HG03280 (cell line): Measurements from ENCODE around the gene ANKRD27.

Experiments used
- ATAC-seq: cut with Tn5 transposase; IDR thresholded peaks from one replicate; pipeline ENCODE4 v1.9.1; 2021; ENCODE audit warnings: mild to moderate bottlenecking, moderate library complexity; ENCODE audit not compliant: unreplicated experiment

ANKRD27 gene

DNA sequence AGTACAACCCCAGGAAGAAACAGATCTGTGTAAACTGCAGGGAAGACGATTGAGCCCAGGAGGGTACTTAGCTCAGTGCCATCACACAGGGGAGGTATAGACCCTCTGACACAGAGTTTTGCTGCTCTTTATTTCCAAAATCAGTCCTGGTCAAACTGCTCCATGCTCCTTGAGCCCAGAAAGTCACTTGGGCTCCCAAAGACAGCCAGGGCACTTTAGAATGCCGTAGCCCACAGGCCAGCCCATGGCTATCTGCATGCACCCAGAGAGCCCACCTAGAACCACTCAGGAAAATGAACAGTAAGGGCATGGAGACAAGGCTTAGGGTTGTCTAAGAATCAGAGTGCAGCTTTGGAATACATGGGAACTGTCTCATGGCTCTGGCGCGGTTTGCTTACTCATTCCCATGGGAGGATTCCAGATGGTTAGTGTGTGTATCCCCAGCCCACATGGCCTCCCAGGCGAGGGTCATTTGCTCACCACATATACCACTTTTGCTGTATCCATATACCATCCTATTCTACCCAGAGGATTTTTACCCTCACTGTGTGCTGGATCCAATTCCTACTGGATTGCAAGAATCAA lies 108.6 kb downstream of the ANKRD27 start:
- no peak for ATAC-seq

DNA sequence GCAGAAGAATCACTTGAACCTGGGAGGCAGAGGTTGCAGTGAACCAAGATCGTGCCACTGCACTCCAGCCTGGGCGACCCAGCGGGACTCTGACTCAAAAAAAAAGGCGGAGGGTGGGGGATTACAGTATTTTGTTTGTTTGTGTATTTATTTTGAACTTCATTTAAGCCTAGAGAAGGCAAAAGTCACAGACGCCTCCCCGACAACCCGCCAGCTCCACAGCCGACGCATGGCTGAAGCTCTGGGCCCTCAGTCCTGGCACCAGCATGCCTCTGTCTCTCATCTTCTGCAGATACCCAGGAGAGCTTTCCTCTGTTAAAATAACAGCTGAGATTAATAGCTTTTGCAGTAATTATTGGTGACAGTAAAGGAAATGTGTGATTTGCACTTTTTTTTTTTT lies 111.2 kb downstream of the ANKRD27 start:
- ATAC-seq = no peak

DNA sequence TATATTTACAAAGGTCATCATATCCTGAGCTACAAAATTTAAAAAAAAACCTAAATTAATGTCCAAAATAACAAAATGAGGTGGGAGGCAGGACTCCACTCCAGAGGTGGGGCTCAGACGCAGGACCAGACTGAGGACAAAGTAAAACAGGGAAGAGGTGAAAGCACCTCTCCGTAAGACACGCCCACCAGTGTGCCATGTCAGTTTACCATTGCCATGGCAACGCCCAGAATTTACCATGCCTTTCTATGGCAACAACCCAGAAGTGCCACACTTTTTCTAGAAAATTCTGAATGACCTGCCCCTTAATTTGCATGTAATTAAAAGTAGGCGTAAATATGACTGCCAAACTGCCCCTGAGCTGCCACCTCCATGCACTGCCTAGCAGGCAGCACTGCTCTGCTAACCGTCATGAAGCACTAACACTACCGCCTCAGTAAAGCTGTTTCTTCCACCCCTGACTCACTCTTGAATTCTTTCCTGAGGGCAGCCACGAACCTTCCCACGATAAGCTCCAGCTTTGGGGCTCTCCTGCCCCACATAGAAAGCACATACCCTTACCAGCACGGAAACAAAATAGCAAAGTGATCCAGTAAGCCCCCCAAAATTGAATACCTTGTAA lies 116.3 kb downstream of the ANKRD27 start:
- no peak for ATAC-seq

DNA sequence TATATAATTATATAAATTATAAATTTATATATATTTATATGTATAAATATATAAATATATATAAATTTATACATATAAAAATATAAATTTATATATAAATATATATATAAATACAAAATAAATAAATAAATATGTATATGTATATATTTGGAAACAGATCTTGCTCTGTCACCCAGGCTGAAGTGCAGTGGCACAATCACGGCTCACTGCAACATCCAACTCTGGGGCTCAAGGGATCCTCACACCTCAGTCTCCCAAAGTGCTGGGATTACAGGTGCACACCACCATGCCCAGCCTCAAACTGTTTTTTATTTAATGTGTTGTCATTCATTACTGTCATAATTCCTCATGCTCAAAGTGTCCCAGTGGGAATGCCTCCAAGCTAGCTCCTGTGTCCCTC lies 119.2 kb downstream of the ANKRD27 start:
- ATAC-seq = no peak

DNA sequence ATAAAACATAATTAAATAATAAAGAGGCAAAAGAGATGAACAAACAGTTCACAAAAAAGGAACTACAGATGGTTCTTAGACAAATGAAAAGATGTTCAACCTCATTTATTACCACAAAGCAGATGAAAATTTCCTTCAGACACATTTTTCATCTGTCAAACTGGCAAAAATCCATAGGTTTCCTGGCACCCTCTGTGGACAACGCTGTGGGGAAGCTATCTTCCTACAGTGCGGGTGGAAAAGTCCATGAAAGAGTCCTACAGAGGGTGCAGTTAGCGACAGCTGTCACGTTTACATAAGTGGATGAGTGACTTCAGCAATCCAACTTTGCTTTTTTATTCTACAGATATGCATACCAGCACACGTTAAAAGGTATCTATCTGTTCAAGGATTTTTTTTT lies 124.3 kb downstream of the ANKRD27 start:
- ATAC-seq = no peak
